ENCODE measurements around the gene MTFR1L.
A peak's percentile ranks its signal among the peaks of the same experiment; 100 is the strongest.
"Not testable (repeated sequence)": the region's sequence is repeated elsewhere in the genome, so short reads cannot be mapped to it uniquely, and the experiment has no call there.

Gene MTFR1L

GRCh38 chr1:25829046-25829445 is 9.3 kb downstream of the MTFR1L start:
- DNase-seq: no peak

GRCh38 chr1:25831569-25832196 is 11.9 kb downstream of the MTFR1L start:
- peak; percentile 88 to 91 for DNase-seq

- no peak for DNase-seq
These were observed 12.7 kb downstream of the MTFR1L start for GRCh38 chr1:25832336-25833037.

GRCh38 chr1:25833158-25833557 is 13.4 kb downstream of the MTFR1L start:
- DNase-seq: no peak

GRCh38 chr1:25834894-25835293 is 15.1 kb downstream of the MTFR1L start:
- DNase-seq: no peak

GRCh38 chr1:25836695-25837094 is 16.9 kb downstream of the MTFR1L start:
- no peak for DNase-seq

- DNase-seq: peak; percentile 16 to 42
These were observed 17.6 kb downstream of the MTFR1L start for GRCh38 chr1:25837262-25837875.

GRCh38 chr1:25839808-25840207 is 20.1 kb downstream of the MTFR1L start:
- DNase-seq: not testable (repeated sequence)

GRCh38 chr1:25843483-25843882 is 23.7 kb downstream of the MTFR1L start:
- no peak for DNase-seq

- DNase-seq: no peak
These were observed 25.0 kb downstream of the MTFR1L start for GRCh38 chr1:25844536-25845337.

GRCh38 chr1:25845664-25846063 is 25.9 kb downstream of the MTFR1L start:
- DNase-seq: no peak

GRCh38 chr1:25847929-25848328 is 28.2 kb downstream of the MTFR1L start:
- DNase-seq: no peak

- DNase-seq: no peak
These were observed 28.8 kb downstream of the MTFR1L start for GRCh38 chr1:25848531-25848930.

- DNase-seq: no peak
These were observed 34.8 kb downstream of the MTFR1L start for GRCh38 chr1:25854554-25854953.

- DNase-seq: no peak
These were observed 37.1 kb downstream of the MTFR1L start for GRCh38 chr1:25856856-25857255.

- DNase-seq: peak; percentile 10 to 16
These were observed 38.7 kb downstream of the MTFR1L start for GRCh38 chr1:25858494-25858893.

- peak; percentile 86 to 88 for DNase-seq
These were observed 39.4 kb downstream of the MTFR1L start, which contains the start of gene AUNIP for GRCh38 chr1:25858906-25859789. TSS of gene AUNIP (minus strand) at chr1:25859457. CDS start at chr1:25859357, 100 bp downstream.

- peak; percentile 93 for DNase-seq
These were observed 41.8 kb downstream of the MTFR1L start for GRCh38 chr1:25861316-25862286.

GRCh38 chr1:25862785-25863485 is 43.2 kb downstream of the MTFR1L start:
- no peak for DNase-seq
